Measurements from ENCODE around the gene SLC25A45.
"Not testable (repeated sequence)": the region's sequence is repeated elsewhere in the genome, so short reads cannot be mapped to it uniquely, and the experiment has no call there.

Gene SLC25A45

GRCh38 chr11:65421794-65422632 is 39.6 kb upstream of the SLC25A45 start:
- no peak for FAIRE-seq
- DNase-seq (ENCODE audit: insufficient read length, low spot score): peak; percentile 81

GRCh38 chr11:65420979-65421793 is 38.7 kb upstream of the SLC25A45 start:
- FAIRE-seq (peak; percentile 74), DNase-seq (ENCODE audit: insufficient read length, low spot score) (peak; percentile 86)

- FAIRE-seq: no peak
- DNase-seq (ENCODE audit: insufficient read length, low spot score): no peak
These were observed 38.1 kb upstream of the SLC25A45 start for GRCh38 chr11:65420506-65420905.

GRCh38 chr11:65419772-65420481 is 37.5 kb upstream of the SLC25A45 start:
- FAIRE-seq (no peak), DNase-seq (ENCODE audit: insufficient read length, low spot score) (no peak)

- no peak for FAIRE-seq
- DNase-seq (ENCODE audit: insufficient read length, low spot score): no peak
These were observed 37.0 kb upstream of the SLC25A45 start for GRCh38 chr11:65419460-65419771.

- DNase-seq (ENCODE audit: insufficient read length, low spot score): peak; percentile 92
- no peak for FAIRE-seq
These were observed 36.4 kb upstream of the SLC25A45 start for GRCh38 chr11:65418681-65419459.

- DNase-seq (ENCODE audit: insufficient read length, low spot score) (no peak), FAIRE-seq (no peak)
These were observed 35.9 kb upstream of the SLC25A45 start for GRCh38 chr11:65418431-65418680.

- DNase-seq (ENCODE audit: insufficient read length, low spot score): no peak
These were observed 35.4 kb upstream of the SLC25A45 start for GRCh38 chr11:65417702-65418430.

GRCh38 chr11:65416841-65417701 is 34.6 kb upstream of the SLC25A45 start:
- FAIRE-seq (no peak), DNase-seq (ENCODE audit: insufficient read length, low spot score) (no peak)

More at GRCh38 chr11:65417702-65418430, 35.4 kb upstream of the SLC25A45 start:
- FAIRE-seq: no peak

GRCh38 chr11:65416341-65416824 is 33.9 kb upstream of the SLC25A45 start:
- DNase-seq (ENCODE audit: insufficient read length, low spot score): peak; percentile 87
- peak; percentile 95 for FAIRE-seq

- no peak for FAIRE-seq
These were observed 33.3 kb upstream of the SLC25A45 start for GRCh38 chr11:65415499-65416340.

GRCh38 chr11:65414776-65415498 is 32.5 kb upstream of the SLC25A45 start:
- DNase-seq (ENCODE audit: insufficient read length, low spot score) (no peak), FAIRE-seq (no peak)

More at GRCh38 chr11:65415499-65416340, 33.3 kb upstream of the SLC25A45 start:
- no peak for DNase-seq (ENCODE audit: insufficient read length, low spot score)

GRCh38 chr11:65413077-65413664 is 30.7 kb upstream of the SLC25A45 start:
- not testable (repeated sequence) for DNase-seq (ENCODE audit: insufficient read length, low spot score); FAIRE-seq

- FAIRE-seq: no peak
- DNase-seq (ENCODE audit: insufficient read length, low spot score): no peak
These were observed 30.0 kb upstream of the SLC25A45 start for GRCh38 chr11:65412271-65413076.

GRCh38 chr11:65411681-65412070 is 29.2 kb upstream of the SLC25A45 start:
- no peak for DNase-seq (ENCODE audit: insufficient read length, low spot score)

More at GRCh38 chr11:65411681-65412070, 29.2 kb upstream of the SLC25A45 start:
- no peak for FAIRE-seq

All from HTR-8/SVneo (cell line).